KMS-11 (cell line): ENCODE results near the gene DTL.

Source experiments
- H2AFZ ChIP-seq: fragments of 200-600 bp; sonication (generic); 2 replicates; pipeline ENCODE4 v1.6.1; 2016; ENCODE audit warnings: antibody characterized with exemption, mixed run types, low read depth
- H3K27ac ChIP-seq: fragments of 200-600 bp; sonication (generic); 2 replicates; pipeline ENCODE4 v1.6.1; 2016; ENCODE audit warnings: mild to moderate bottlenecking, mixed run types
- H3K27me3 ChIP-seq: fragments of 200-600 bp; sonication (generic); 2 replicates; pipeline ENCODE4 v1.6.1; 2017; ENCODE audit warnings: mild to moderate bottlenecking, low read depth, mixed run types, moderate library complexity; ENCODE audit not compliant: insufficient read depth
- H3K36me3 ChIP-seq: fragments of 200-600 bp; sonication (generic); 2 replicates; pipeline ENCODE4 v1.6.1; 2017; ENCODE audit warnings: mild to moderate bottlenecking, mixed run types; ENCODE audit not compliant: insufficient read depth
- H3K4me1 ChIP-seq: fragments of 200-600 bp; sonication (generic); 2 replicates; pipeline ENCODE4 v1.6.1; 2016; ENCODE audit warnings: mild to moderate bottlenecking, low read depth, mixed run types; ENCODE audit not compliant: poor library complexity, severe bottlenecking
- H3K4me2 ChIP-seq: fragments of 200-600 bp; sonication (generic); 2 replicates; pipeline ENCODE4 v1.7.0; 2016; ENCODE audit warnings: mild to moderate bottlenecking, mixed run types
- H3K4me3 ChIP-seq: fragments of 200-600 bp; sonication (generic); IDR thresholded peaks from 2 replicates; pipeline ENCODE4 v1.6.1; 2017; ENCODE audit warnings: low read depth, low read length, mixed read lengths; ENCODE audit not compliant: insufficient read depth
- H3K79me2 ChIP-seq: fragments of 200-600 bp; sonication (generic); 2 replicates; pipeline ENCODE4 v1.6.1; 2016; ENCODE audit warnings: low read depth, mixed run types; ENCODE audit not compliant: insufficient read depth
- H3K9ac ChIP-seq: fragments of 200-600 bp; sonication (generic); 2 replicates; pipeline ENCODE4 v1.6.1; 2016; ENCODE audit warnings: mild to moderate bottlenecking, mixed run types
- H4K20me1 ChIP-seq: fragments of 200-600 bp; sonication (generic); 2 replicates; pipeline ENCODE4 v1.6.1; 2016; ENCODE audit warnings: mild to moderate bottlenecking, mixed run types; ENCODE audit not compliant: insufficient read depth
- CTCF ChIP-seq: fragments of 200-600 bp; sonication (generic); conservative IDR thresholded peaks from 2 replicates; pipeline ENCODE4 v1.6.1; 2017; ENCODE audit warnings: low read depth, mild to moderate bottlenecking, antibody characterized with exemption, low read length, moderate library complexity, mixed read lengths

DTL gene

GRCh38 chr1:212108187-212108586 lies 72.6 kb downstream of the DTL start:
- H3K27me3 ChIP-seq = no peaks in the 10 kb centered on the region
- H3K79me2 ChIP-seq = no peaks in the 10 kb centered on the region
- no peak for TF ChIP-seq CTCF
- H2AFZ ChIP-seq = no peak overlapping the region
- H3K4me3 ChIP-seq = no peak overlapping the region
- no peak overlapping the region for H3K4me2 ChIP-seq
- no peak overlapping the region for H3K27ac ChIP-seq
- no peaks in the 10 kb centered on the region for H4K20me1 ChIP-seq
- H3K9ac ChIP-seq = no peak overlapping the region
- H3K4me1 ChIP-seq = peaks cover 10% of the 10 kb centered on the region
- H3K36me3 ChIP-seq = no peaks in the 10 kb centered on the region

- H4K20me1 ChIP-seq = no peaks in the 10 kb centered on the region
- H3K4me2 ChIP-seq = no peak overlapping the region
- H3K4me1 ChIP-seq = peaks cover 10% of the 10 kb centered on the region
- no peak overlapping the region for H3K9ac ChIP-seq
- no peaks in the 10 kb centered on the region for H3K27me3 ChIP-seq
- no peak overlapping the region for H2AFZ ChIP-seq
- no peak overlapping the region for H3K27ac ChIP-seq
- TF ChIP-seq CTCF = no peak
- no peak overlapping the region for H3K4me3 ChIP-seq
- no peaks in the 10 kb centered on the region for H3K36me3 ChIP-seq
- H3K79me2 ChIP-seq = no peaks in the 10 kb centered on the region
Observed at GRCh38 chr1:212108981-212109380, 73.4 kb downstream of the DTL start.

- no peak overlapping the region for H3K27ac ChIP-seq
- H3K4me3 ChIP-seq = no peak overlapping the region
- H2AFZ ChIP-seq = no peak overlapping the region
- TF ChIP-seq CTCF = no peak
- no peaks in the 10 kb centered on the region for H3K36me3 ChIP-seq
- no peaks in the 10 kb centered on the region for H3K27me3 ChIP-seq
- H3K4me2 ChIP-seq = no peak overlapping the region
- H3K4me1 ChIP-seq = peaks cover 10% of the 10 kb centered on the region
- H3K79me2 ChIP-seq = no peaks in the 10 kb centered on the region
- no peak overlapping the region for H3K9ac ChIP-seq
- H4K20me1 ChIP-seq = no peaks in the 10 kb centered on the region
Observed at GRCh38 chr1:212109728-212110127, 74.2 kb downstream of the DTL start.

- Histone ChIP-seq H2AFZ (no peak overlapping the region), H4K20me1 (no peaks in the 10 kb centered on the region), H3K79me2 (no peaks in the 10 kb centered on the region), H3K27ac (no peak overlapping the region), H3K27me3 (no peaks in the 10 kb centered on the region), H3K36me3 (no peaks in the 10 kb centered on the region), H3K4me3 (no peak overlapping the region), H3K4me2 (no peak overlapping the region), H3K4me1 (peaks cover 10% of the 10 kb centered on the region), H3K9ac (no peak overlapping the region)
- TF ChIP-seq CTCF = no peak
Observed at GRCh38 chr1:212110617-212111016, 75.1 kb downstream of the DTL start.
